ELF-1 (cell line): Measurements from ENCODE around the gene NCS1.
A peak's percentile ranks its signal among the peaks of the same experiment; 100 is the strongest.

Source experiments
- DNase-seq: peaks from one replicate; pipeline ENCODE4 v3.0.0-alpha.2; 2016; ENCODE audit warnings: low read depth, low spot score

Gene NCS1

GRCh38 chr9:130194378-130194932 lies 22.3 kb downstream of the NCS1 start:
- no peak for DNase-seq

GRCh38 chr9:130195638-130196037 lies 23.4 kb downstream of the NCS1 start:
- DNase-seq: no peak

- no peak for DNase-seq
These were observed 24.4 kb downstream of the NCS1 start for GRCh38 chr9:130196643-130197042.

- no peak for DNase-seq
These were observed 25.2 kb downstream of the NCS1 start for GRCh38 chr9:130197386-130197785.

- no peak for DNase-seq
These were observed 25.7 kb downstream of the NCS1 start for GRCh38 chr9:130197888-130198287.

- no peak for DNase-seq
These were observed 26.4 kb downstream of the NCS1 start for GRCh38 chr9:130198501-130199179.

- no peak for DNase-seq
These were observed 27.4 kb downstream of the NCS1 start for GRCh38 chr9:130199605-130200004.

- DNase-seq: no peak
These were observed 28.0 kb downstream of the NCS1 start for GRCh38 chr9:130200038-130200849.

GRCh38 chr9:130201399-130201873 lies 29.2 kb downstream of the NCS1 start:
- DNase-seq: no peak

- DNase-seq: no peak
These were observed 29.8 kb downstream of the NCS1 start for GRCh38 chr9:130201974-130202373.

- no peak for DNase-seq
These were observed 32.1 kb downstream of the NCS1 start for GRCh38 chr9:130204341-130204740.

GRCh38 chr9:130204959-130205358 lies 32.8 kb downstream of the NCS1 start:
- DNase-seq: no peak

- no peak for DNase-seq
These were observed 33.7 kb downstream of the NCS1 start for GRCh38 chr9:130205912-130206311.

GRCh38 chr9:130206579-130206978 lies 34.4 kb downstream of the NCS1 start:
- no peak for DNase-seq

GRCh38 chr9:130207241-130207992 lies 35.2 kb downstream of the NCS1 start:
- DNase-seq: no peak

- DNase-seq: peak; percentile 70
These were observed 36.6 kb downstream of the NCS1 start for GRCh38 chr9:130208600-130209347.

GRCh38 chr9:130209422-130209821 lies 37.2 kb downstream of the NCS1 start:
- no peak for DNase-seq

GRCh38 chr9:130211548-130212226 lies 39.5 kb downstream of the NCS1 start:
- DNase-seq: no peak

GRCh38 chr9:130212543-130213297 lies 40.5 kb downstream of the NCS1 start:
- DNase-seq: no peak
